Measurements from ENCODE around the gene SH3BP5.

The SH3BP5 gene

DNA sequence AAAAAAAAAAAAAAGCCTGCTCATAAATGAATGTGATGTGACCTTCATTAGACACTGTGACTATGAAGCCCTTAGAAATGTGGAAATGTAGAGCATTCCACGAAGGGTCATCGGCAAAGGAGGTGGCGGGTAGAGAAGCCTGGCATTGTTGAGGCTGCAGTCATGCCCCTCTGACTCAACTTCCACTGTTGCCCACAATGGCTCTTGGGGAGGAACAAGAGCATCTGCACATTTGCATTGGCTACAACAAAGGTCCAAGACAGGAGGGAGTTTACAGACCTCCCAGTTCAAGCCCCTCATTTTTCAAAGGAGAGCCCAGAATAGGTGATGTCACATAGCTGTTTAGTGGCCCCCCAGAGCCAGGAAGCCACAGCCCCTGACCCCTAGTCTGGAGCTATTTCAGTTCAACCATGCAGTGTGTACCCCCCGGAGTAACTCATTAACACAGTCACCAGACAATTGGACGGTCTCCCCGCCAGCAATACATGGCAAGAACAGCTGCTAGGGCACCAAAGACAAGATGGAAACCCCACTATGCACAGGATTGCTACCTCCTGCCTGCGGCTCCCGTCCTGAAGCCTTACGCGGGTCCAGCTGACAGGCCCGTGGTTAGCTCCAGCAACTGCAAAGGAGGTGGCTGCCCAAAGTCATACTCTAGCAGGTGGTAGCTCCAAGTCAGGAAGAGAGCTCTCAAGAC is 56.2 kb downstream of the SH3BP5 start:
- no peak for DNase-seq (ENCODE audit: low read depth in 2 of 2)

DNA sequence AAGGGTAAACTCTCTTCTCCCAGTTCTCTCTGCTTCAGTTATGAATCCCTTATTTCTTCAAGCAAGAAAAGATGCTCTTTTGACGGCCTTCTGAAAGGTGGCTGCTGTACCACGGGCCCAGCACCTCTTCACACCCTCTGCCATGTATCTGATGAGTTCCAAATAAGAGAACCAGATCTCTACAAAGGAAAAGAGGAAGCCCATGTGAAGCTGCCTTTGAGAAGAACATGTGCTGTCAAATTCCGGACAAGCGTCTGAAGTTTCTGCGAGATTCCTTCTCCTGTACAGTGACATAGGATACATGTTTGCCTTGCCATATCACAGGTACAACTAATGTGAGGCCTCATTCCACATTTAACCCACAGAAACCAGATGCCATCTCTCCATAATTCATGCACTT is 59.2 kb downstream of the SH3BP5 start:
- DNase-seq (ENCODE audit: low read depth in 2 of 2) = no peak

DNA sequence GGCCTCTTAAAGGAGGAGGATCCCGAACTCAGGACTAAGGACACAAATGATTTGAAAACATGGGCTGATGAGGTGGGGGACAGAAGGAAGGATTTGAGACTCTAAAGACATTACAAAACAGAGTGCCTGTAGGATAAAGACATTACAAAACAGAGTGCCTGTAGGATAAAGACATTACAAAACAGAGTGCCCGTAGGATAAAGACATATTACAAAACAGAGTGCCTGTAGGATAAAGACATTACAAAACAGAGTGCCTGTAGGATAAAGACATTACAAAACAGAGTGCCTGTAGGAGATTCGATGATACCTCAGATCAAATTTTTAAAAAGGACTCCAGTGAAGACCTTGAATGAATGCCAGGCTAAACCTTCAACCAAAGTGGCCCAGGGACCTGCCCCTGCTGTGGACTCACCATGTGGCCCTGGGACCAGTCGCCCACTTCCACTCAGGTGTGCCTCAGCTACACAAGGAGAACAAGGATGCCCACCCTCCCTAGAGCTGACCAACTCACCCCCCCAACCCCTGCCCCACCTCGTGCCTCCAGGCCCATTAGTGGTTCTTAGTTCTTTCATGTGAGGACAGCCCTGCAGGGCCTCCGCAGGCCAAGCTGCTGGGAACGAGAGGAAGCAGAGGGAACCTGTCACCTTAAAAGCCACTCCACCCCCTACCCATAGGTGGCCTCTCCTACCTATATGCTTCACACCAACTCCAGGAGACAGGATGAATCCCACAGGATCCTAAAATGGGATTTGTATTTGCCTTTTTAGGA is 59.8 kb downstream of the SH3BP5 start:
- no peak for DNase-seq (ENCODE audit: low read depth in 2 of 2)

- peak; percentile 82 to 85 for DNase-seq (ENCODE audit: low read depth in 2 of 2)
These were observed 60.5 kb downstream of the SH3BP5 start for GRCh38 chr3:15271785-15272381.

DNA sequence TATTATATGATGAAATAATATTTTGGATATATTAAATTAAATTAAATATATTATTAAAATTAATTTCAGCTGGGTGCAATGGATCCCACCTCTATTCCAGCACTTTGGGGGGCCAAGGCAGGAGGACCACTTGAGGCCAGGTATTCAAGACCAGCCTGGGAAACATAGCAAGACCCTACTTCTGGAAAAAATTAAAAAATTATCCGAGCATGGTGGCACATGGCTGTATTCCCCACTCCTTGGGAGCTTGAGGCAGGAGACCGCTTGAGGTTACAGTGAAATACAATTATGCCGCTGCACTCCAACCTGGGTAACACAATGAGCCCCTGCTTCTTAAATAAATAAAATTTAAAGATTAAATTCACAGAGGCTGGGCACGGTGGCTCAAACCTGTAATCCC is 61.4 kb downstream of the SH3BP5 start:
- no peak for DNase-seq (ENCODE audit: low read depth in 2 of 2)

DNA sequence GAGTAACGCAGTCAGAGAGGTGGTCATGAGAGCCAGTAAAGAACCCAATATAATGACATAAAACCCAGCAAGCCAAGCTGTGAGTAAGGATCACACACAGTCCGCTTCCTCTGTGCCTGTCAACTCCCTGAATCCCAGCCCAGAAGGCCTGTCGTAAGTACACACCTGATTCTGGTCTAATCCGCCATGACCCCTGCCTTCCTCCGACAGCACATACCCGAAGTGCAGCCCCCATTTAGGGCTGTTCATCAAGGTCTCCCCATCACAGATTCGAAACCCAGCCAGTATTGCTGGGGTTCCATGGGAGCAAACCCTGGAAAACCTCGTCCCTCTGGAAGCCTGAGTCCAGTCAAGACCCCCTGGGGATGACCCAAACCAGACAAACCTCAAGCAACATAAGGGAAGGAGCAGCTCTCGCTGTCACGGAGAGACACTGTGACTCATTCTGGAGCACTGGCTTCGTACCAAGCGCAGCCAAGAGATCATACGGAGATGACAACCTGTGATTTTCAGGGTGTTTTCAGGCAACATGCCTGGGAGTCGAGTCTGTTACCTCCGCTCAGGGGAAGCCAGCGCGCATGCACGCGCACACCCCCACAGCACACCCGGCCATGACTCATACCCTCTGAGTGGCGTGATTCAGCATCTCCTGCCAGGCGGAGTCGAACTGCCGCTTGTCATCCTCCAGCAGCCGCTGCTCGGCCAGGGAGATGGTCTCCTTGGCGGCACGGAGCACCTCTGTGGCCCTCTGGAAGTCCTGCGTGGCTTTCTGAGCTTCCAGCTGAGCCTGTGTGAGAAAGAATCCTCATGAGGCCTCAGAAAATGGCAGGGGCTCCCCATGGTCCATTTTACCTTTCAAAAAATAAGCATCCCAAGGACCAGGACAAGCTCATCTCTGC is 63.0 kb downstream of the SH3BP5 start:
- DNase-seq (ENCODE audit: low read depth in 2 of 2) = peak; percentile 84 to 86

- DNase-seq (ENCODE audit: low read depth in 2 of 2) = peak; percentile 73 to 74
These were observed 64.3 kb downstream of the SH3BP5 start for GRCh38 chr3:15268033-15268631.

DNA sequence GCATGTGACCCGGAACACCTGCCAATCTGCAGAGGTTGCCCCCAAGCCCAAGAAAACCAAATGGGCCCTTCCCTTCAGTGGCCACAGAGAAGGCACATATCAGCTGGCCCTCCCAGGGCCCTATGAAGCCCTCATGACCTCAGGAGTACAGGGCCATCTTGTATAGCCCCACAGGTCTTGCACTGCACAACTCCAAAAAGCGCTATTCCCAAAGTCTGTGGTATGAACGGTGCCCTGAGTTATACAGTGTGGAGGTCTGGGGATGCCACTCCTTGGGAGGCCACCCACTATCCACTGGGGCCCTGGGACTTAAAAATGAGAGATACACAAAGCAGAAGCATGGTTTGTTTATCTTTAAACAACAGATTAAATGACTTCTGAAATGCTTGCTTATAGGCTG is 64.9 kb downstream of the SH3BP5 start:
- no peak for DNase-seq (ENCODE audit: low read depth in 2 of 2)

- DNase-seq (ENCODE audit: low read depth in 2 of 2) = no peak
These were observed 65.6 kb downstream of the SH3BP5 start for GRCh38 chr3:15266510-15267376.

DNA sequence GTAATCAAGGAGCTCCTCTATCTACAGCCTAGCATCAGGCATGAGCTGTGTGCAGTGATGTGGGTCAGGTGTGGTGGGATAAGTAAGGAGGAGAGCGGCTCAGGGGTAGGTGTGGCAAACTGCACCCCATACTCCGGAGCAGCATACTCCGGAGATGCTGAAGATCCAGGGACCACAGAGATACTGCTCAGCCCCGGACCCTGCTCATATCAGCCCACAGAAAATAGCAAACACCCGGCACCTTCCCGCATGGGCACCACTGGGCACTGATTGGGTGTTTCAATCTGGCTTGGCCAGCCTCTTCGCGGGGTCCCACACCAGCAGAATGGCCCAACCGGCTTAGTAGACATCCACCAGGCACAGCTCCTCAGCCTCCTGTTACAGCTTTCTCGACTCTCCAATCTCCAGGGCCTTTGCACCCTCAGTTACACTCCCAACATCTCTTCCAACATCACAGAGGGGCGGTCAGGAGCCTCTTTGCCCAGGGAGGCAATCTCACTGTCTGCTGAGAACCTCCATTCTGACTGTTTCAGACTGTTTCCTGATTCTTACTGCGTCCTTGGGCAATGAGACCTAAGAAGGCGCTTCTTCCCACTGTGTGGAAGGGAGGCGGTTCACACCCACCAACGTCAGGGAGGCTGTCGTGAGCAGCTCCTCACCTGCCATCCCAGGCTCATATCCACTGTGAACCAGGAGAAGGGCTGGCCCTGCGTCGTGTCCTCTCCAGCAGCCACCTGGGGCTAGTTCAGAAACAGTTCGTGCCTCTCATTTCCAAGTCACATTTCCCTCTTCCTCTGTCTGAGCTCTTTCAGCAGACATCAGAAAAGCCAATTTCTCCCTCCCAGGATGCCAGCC is 66.5 kb downstream of the SH3BP5 start:
- no peak for DNase-seq (ENCODE audit: low read depth in 2 of 2)

- DNase-seq (ENCODE audit: low read depth in 2 of 2) = no peak
These were observed 67.9 kb downstream of the SH3BP5 start for GRCh38 chr3:15264486-15264885.

- no peak for DNase-seq (ENCODE audit: low read depth in 2 of 2)
These were observed 68.5 kb downstream of the SH3BP5 start for GRCh38 chr3:15263926-15264325.

- DNase-seq (ENCODE audit: low read depth in 2 of 2) = no peak
These were observed 69.3 kb downstream of the SH3BP5 start for GRCh38 chr3:15263120-15263519.

DNA sequence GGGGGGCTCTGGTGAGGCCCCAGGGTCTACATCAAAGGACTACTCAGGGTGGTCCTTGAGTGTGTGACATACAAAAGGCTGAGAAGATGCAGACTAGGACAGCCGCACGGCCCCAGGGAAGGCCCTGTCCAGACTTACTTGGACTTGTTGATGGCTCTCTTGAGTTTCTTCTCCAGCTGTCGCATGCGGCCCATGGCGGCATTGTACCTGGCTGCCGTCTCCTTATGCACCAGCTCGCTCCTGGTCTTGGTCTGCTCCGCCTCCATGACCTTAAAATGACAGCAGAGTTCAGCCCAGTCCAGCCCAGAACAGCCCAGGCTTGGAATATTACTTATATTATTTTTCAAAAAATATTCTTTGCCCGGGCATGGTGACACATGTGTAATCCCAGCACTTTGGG is 70.4 kb downstream of the SH3BP5 start:
- DNase-seq (ENCODE audit: low read depth in 2 of 2) = no peak

GRCh38 chr3:15261274-15261673 is 71.1 kb downstream of the SH3BP5 start:
- DNase-seq (ENCODE audit: low read depth in 2 of 2) = no peak

GRCh38 chr3:15260531-15260930 is 71.9 kb downstream of the SH3BP5 start:
- no peak for DNase-seq (ENCODE audit: low read depth in 2 of 2)

DNA sequence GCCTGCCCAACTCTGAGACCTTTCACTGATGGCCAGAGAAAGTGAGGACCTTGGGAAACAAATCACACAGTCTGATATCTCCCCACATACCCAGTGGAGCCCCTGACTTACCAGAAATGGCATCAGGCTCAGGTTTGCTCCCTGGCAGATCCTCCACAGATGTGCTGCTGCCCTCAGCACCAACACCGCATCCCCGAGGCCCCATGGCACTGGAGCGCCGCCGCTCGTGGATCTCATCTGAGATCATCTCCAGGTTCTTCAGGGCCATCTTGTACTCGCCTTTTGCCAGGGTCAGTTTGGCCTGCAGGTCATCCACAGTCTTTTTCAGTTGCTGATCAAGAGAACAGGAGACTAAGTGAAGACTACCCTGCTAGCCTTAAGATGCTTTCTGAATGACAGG is 73.7 kb downstream of the SH3BP5 start:
- no peak for DNase-seq (ENCODE audit: low read depth in 2 of 2)

- no peak for DNase-seq (ENCODE audit: low read depth in 2 of 2)
These were observed 75.5 kb downstream of the SH3BP5 start for GRCh38 chr3:15256861-15257341.

DNA sequence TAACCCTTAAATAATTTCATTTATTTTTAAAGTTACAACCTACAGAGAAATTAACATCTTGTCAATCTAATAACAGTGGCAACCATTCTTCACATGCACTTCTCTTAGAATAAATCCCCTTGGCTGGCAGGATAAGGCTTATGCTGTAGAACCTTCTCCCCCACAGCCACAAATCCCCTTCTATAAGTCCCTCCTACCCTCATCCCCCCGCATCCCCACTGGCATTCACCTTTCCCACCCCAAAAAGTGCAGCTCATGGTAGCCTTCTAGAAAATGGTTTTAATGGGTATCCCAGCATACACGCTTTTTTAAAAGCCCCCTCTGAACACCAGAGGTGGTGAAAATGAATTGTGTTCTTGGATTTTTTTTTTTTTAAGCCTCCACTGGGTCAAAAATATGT is 77.2 kb downstream of the SH3BP5 start:
- DNase-seq (ENCODE audit: low read depth in 2 of 2) = no peak

All from stimulated activated CD8-positive, alpha-beta memory T cell treated with anti-CD3 and anti-CD28 coated beads, Interleukin-7, amount 100 ng/mL, for 4 hours (primary cell).